PC-9 (cell line): Measurements from ENCODE around the gene ATXN3.
"Not testable (repeated sequence)": the region's sequence is repeated elsewhere in the genome, so short reads cannot be mapped to it uniquely, and the experiment has no call there.

Source experiments
- CTCF ChIP-seq: fragments of 200-600 bp; sonication (generic); conservative IDR thresholded peaks from 2 replicates; pipeline ENCODE4 v1.6.1; 2017; ENCODE audit warnings: mixed run types, antibody characterized with exemption, mild to moderate bottlenecking, moderate library complexity
- EZH2 ChIP-seq: fragments of 200-600 bp; sonication (generic); IDR thresholded peaks from 2 replicates; pipeline ENCODE4 v1.8.0; 2017; ENCODE audit warnings: antibody characterized with exemption, low read depth

- not testable (repeated sequence) for TF ChIP-seq CTCF, EZH2
Observed at GRCh38 chr14:92049221-92049620, 57.2 kb downstream of the ATXN3 start.
